GM18868 (cell line): ENCODE results near the gene NRXN3.

Experiments
- ATAC-seq: cut with Tn5 transposase; IDR thresholded peaks from one replicate; pipeline ENCODE4 v1.9.1; 2021; ENCODE audit warnings: mild to moderate bottlenecking, moderate library complexity; ENCODE audit not compliant: unreplicated experiment

The NRXN3 gene

GRCh38 chr14:78863143-78863542 lies 693.0 kb downstream of the NRXN3 start:
- no peak for ATAC-seq

GRCh38 chr14:78872837-78873236 lies 702.7 kb downstream of the NRXN3 start:
- no peak for ATAC-seq

GRCh38 chr14:78873581-78873980 lies 703.4 kb downstream of the NRXN3 start:
- no peak for ATAC-seq

GRCh38 chr14:78875049-78875448 lies 704.9 kb downstream of the NRXN3 start:
- ATAC-seq = no peak

GRCh38 chr14:78885884-78886283 lies 715.7 kb downstream of the NRXN3 start:
- ATAC-seq = no peak

GRCh38 chr14:78897443-78897842 lies 727.3 kb downstream of the NRXN3 start:
- no peak for ATAC-seq

GRCh38 chr14:78902010-78902623 lies 731.9 kb downstream of the NRXN3 start:
- peak; percentile 69 for ATAC-seq

- no peak for ATAC-seq
Observed at GRCh38 chr14:78904094-78904493, 733.9 kb downstream of the NRXN3 start.

GRCh38 chr14:78917462-78917861 lies 747.3 kb downstream of the NRXN3 start:
- no peak for ATAC-seq

GRCh38 chr14:78921856-78922255 lies 751.7 kb downstream of the NRXN3 start:
- no peak for ATAC-seq

- ATAC-seq = no peak
Observed at GRCh38 chr14:78927261-78927660, 757.1 kb downstream of the NRXN3 start.

GRCh38 chr14:78933166-78933565 lies 763.0 kb downstream of the NRXN3 start:
- no peak for ATAC-seq

GRCh38 chr14:78933948-78934524 lies 763.9 kb downstream of the NRXN3 start:
- ATAC-seq = peak; percentile 37

GRCh38 chr14:78946949-78947348 lies 776.8 kb downstream of the NRXN3 start:
- no peak for ATAC-seq

GRCh38 chr14:78947681-78948080 lies 777.5 kb downstream of the NRXN3 start:
- no peak for ATAC-seq

GRCh38 chr14:78950649-78951048 lies 780.5 kb downstream of the NRXN3 start:
- no peak for ATAC-seq

- no peak for ATAC-seq
Observed at GRCh38 chr14:78951602-78952001, 781.4 kb downstream of the NRXN3 start.

GRCh38 chr14:78959674-78960264 lies 789.6 kb downstream of the NRXN3 start:
- peak; percentile 89 for ATAC-seq

- ATAC-seq = no peak
Observed at GRCh38 chr14:78967111-78967809, 797.1 kb downstream of the NRXN3 start.

GRCh38 chr14:78968265-78968664 lies 798.1 kb downstream of the NRXN3 start:
- ATAC-seq = no peak

- ATAC-seq = no peak
Observed at GRCh38 chr14:78970677-78971076, 800.5 kb downstream of the NRXN3 start.

- ATAC-seq = no peak
Observed at GRCh38 chr14:78972440-78972839, 802.3 kb downstream of the NRXN3 start.
